Measurements from ENCODE around the gene GAGE2A. TPM values are rescaled to one million over a fixed set of nuclear protein-coding genes. Genes with fewer than 3 reads are reported as not detected.
"Not testable (repeated sequence)": the region's sequence is repeated elsewhere in the genome, so short reads cannot be mapped to it uniquely, and the experiment has no call there.

GAGE2A gene
- not detected for total RNA-seq

GRCh38 chrX:49589196-49589595 is at the start of gene GAGE2A:
GAGE2A (plus strand) TSS chrX:49589496; CDS start chrX:49590651, 1,155 bp downstream.
- H3K27ac Mint-ChIP-seq; H3K36me3 Mint-ChIP-seq (ENCODE audit: low read depth); H3K4me1 Mint-ChIP-seq; CTCF ChIA-PET; H3K27me3 Mint-ChIP-seq; H3K4me3 Mint-ChIP-seq; H3K9me3 Mint-ChIP-seq; DNase-seq; POLR2A ChIA-PET: not testable (repeated sequence)

GRCh38 chrX:49541433-49541832 is 47.9 kb upstream of the GAGE2A start, which contains the start of gene GAGE12D:
GAGE12D (plus strand) TSS chrX:49541733; CDS start chrX:49542888, 1,155 bp downstream.
- H3K36me3 Mint-ChIP-seq (ENCODE audit: low read depth); H3K4me3 Mint-ChIP-seq; H3K27ac Mint-ChIP-seq; POLR2A ChIA-PET; H3K4me1 Mint-ChIP-seq; CTCF ChIA-PET; H3K27me3 Mint-ChIP-seq; H3K9me3 Mint-ChIP-seq; DNase-seq: not testable (repeated sequence)

- H3K4me1 Mint-ChIP-seq; H3K27me3 Mint-ChIP-seq; H3K9me3 Mint-ChIP-seq; POLR2A ChIA-PET; CTCF ChIA-PET; H3K27ac Mint-ChIP-seq; DNase-seq; H3K4me3 Mint-ChIP-seq; H3K36me3 Mint-ChIP-seq (ENCODE audit: low read depth): not testable (repeated sequence)
Observed at GRCh38 chrX:49550989-49551388, 38.3 kb upstream of the GAGE2A start, which contains the start of gene GAGE12E. GAGE12E (plus strand) TSS chrX:49551289; CDS start chrX:49552444, 1,155 bp downstream.

GRCh38 chrX:49560542-49560941 is 28.8 kb upstream of the GAGE2A start, which contains the start of gene GAGE12F:
GAGE12F (plus strand) TSS chrX:49560842; CDS start chrX:49561997, 1,155 bp downstream.
- DNase-seq; H3K4me1 Mint-ChIP-seq; CTCF ChIA-PET; POLR2A ChIA-PET; H3K4me3 Mint-ChIP-seq; H3K9me3 Mint-ChIP-seq; H3K27me3 Mint-ChIP-seq; H3K27ac Mint-ChIP-seq; H3K36me3 Mint-ChIP-seq (ENCODE audit: low read depth): not testable (repeated sequence)

GRCh38 chrX:49568728-49569127 is 20.6 kb upstream of the GAGE2A start:
- H3K4me3 Mint-ChIP-seq; H3K27me3 Mint-ChIP-seq; H3K27ac Mint-ChIP-seq; H3K36me3 Mint-ChIP-seq (ENCODE audit: low read depth); CTCF ChIA-PET; DNase-seq; H3K4me1 Mint-ChIP-seq; POLR2A ChIA-PET; H3K9me3 Mint-ChIP-seq: not testable (repeated sequence)

GRCh38 chrX:49569152-49569551 is 20.1 kb upstream of the GAGE2A start:
- H3K4me3 Mint-ChIP-seq; CTCF ChIA-PET; H3K27ac Mint-ChIP-seq; H3K27me3 Mint-ChIP-seq; DNase-seq; POLR2A ChIA-PET; H3K36me3 Mint-ChIP-seq (ENCODE audit: low read depth); H3K4me1 Mint-ChIP-seq; H3K9me3 Mint-ChIP-seq: not testable (repeated sequence)

- POLR2A ChIA-PET; H3K36me3 Mint-ChIP-seq (ENCODE audit: low read depth); DNase-seq: not testable (repeated sequence)
Observed at GRCh38 chrX:49570100-49570499, 19.2 kb upstream of the GAGE2A start, which contains the start of gene GAGE12G. GAGE12G (plus strand) TSS chrX:49570400; CDS start chrX:49571555, 1,155 bp downstream.

GRCh38 chrX:49579649-49580048 is 9.6 kb upstream of the GAGE2A start, which contains the start of gene GAGE12H:
GAGE12H (plus strand) TSS chrX:49579949; CDS start chrX:49581104, 1,155 bp downstream.
- H3K4me1 Mint-ChIP-seq; H3K36me3 Mint-ChIP-seq (ENCODE audit: low read depth); H3K27me3 Mint-ChIP-seq; DNase-seq; H3K27ac Mint-ChIP-seq; CTCF ChIA-PET; H3K4me3 Mint-ChIP-seq; POLR2A ChIA-PET; H3K9me3 Mint-ChIP-seq: not testable (repeated sequence)

More at GRCh38 chrX:49570100-49570499, 19.2 kb upstream of the GAGE2A start, which contains the start of gene GAGE12G:
- H3K9me3 Mint-ChIP-seq, H3K4me1 Mint-ChIP-seq, H3K4me3 Mint-ChIP-seq, CTCF ChIA-PET, H3K27me3 Mint-ChIP-seq, H3K27ac Mint-ChIP-seq: not testable (repeated sequence)

- H3K27ac Mint-ChIP-seq; CTCF ChIA-PET; H3K9me3 Mint-ChIP-seq; H3K4me3 Mint-ChIP-seq; DNase-seq; H3K36me3 Mint-ChIP-seq (ENCODE audit: low read depth); POLR2A ChIA-PET; H3K4me1 Mint-ChIP-seq; H3K27me3 Mint-ChIP-seq: not testable (repeated sequence)
Observed at GRCh38 chrX:49589769-49590478, 628 bp downstream of the GAGE2A start.

GRCh38 chrX:49590488-49590887 is 1.2 kb downstream of the GAGE2A start:
- H3K4me3 Mint-ChIP-seq; H3K4me1 Mint-ChIP-seq; POLR2A ChIA-PET; H3K27me3 Mint-ChIP-seq; CTCF ChIA-PET; H3K36me3 Mint-ChIP-seq (ENCODE audit: low read depth); DNase-seq; H3K27ac Mint-ChIP-seq; H3K9me3 Mint-ChIP-seq: not testable (repeated sequence)

- H3K27me3 Mint-ChIP-seq; H3K4me3 Mint-ChIP-seq; H3K9me3 Mint-ChIP-seq; H3K36me3 Mint-ChIP-seq (ENCODE audit: low read depth); H3K4me1 Mint-ChIP-seq; DNase-seq; POLR2A ChIA-PET; CTCF ChIA-PET; H3K27ac Mint-ChIP-seq: not testable (repeated sequence)
Observed at GRCh38 chrX:49598720-49599119, 9.4 kb downstream of the GAGE2A start, which contains the start of gene GAGE1. GAGE1 (plus strand) TSS chrX:49599020; CDS start chrX:49600175, 1,155 bp downstream.

- DNase-seq, result no peak
- Mint-ChIP-seq H3K36me3 (ENCODE audit: low read depth) (no peaks in the 10 kb centered on the region), H3K4me1 (no peaks in the 10 kb centered on the region), H3K4me3 (no peak overlapping the region), H3K27me3 (no peaks in the 10 kb centered on the region), H3K27ac (no peak overlapping the region), H3K9me3 (no peaks in the 10 kb centered on the region)
- POLR2A ChIA-PET, result no interaction called here
- CTCF ChIA-PET, result no interaction called here
Observed at GRCh38 chrX:49610718-49611310, 21.5 kb downstream of the GAGE2A start.

GRCh38 chrX:49618574-49618973 is 29.3 kb downstream of the GAGE2A start:
- CTCF ChIA-PET, result no interaction called here
- H3K27ac Mint-ChIP-seq, result no peak overlapping the region
- DNase-seq, result no peak
- H3K4me1 Mint-ChIP-seq, result no peaks in the 10 kb centered on the region
- H3K36me3 Mint-ChIP-seq (ENCODE audit: low read depth), result no peaks in the 10 kb centered on the region
- POLR2A ChIA-PET, result no interaction called here
- no peak overlapping the region for H3K4me3 Mint-ChIP-seq
- H3K27me3 Mint-ChIP-seq, result no peaks in the 10 kb centered on the region
- peaks cover 2% of the 10 kb centered on the region for H3K9me3 Mint-ChIP-seq

Data from activated CD4-positive, alpha-beta T cell treated with anti-CD3 and anti-CD28 coated beads, Interleukin-2, amount 10 ng/mL, durations not matched to agents 7 days and 5 days (primary cell).